ENCODE data around the gene WIPF2. TPM values are rescaled to one million over a fixed set of nuclear protein-coding genes. Genes with fewer than 3 reads are reported as not detected.

The WIPF2 gene, protein sequence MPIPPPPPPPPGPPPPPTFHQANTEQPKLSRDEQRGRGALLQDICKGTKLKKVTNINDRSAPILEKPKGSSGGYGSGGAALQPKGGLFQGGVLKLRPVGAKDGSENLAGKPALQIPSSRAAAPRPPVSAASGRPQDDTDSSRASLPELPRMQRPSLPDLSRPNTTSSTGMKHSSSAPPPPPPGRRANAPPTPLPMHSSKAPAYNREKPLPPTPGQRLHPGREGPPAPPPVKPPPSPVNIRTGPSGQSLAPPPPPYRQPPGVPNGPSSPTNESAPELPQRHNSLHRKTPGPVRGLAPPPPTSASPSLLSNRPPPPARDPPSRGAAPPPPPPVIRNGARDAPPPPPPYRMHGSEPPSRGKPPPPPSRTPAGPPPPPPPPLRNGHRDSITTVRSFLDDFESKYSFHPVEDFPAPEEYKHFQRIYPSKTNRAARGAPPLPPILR
- 4.6 TPM for total RNA-seq

GRCh38 chr17:40218740-40219593 lies at the start of gene WIPF2:
Gene WIPF2 (plus strand): TSS chr17:40219304. CDS start chr17:40256460, 37,156 bp downstream.
- peak; percentile 90 to 99 (median 98) for DNase-seq (ENCODE audit: low read depth in 2 of 3, low spot score in 2 of 3)

DNA sequence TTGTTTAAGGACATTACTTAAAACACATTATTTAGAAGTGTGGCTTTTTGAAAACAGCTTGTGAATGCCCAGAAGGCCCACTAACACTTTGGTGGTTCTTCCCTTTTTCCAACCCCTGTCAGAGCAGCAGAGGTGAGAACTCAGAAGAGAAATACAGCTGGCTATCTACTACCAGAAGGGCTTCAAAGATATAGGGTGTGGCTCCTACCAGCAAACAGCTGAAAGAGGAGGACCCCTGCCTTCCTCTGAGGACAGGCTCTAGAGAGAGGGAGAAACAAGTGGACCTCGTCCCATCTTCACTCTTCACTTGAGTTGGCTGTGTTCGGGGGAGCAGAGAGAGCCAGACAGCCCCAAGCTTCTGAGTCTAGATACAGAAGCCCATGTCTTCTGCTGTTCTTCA lies 48.8 kb upstream of the WIPF2 start:
- DNase-seq (ENCODE audit: low read depth in 2 of 3, low spot score in 2 of 3) = no peak

DNA sequence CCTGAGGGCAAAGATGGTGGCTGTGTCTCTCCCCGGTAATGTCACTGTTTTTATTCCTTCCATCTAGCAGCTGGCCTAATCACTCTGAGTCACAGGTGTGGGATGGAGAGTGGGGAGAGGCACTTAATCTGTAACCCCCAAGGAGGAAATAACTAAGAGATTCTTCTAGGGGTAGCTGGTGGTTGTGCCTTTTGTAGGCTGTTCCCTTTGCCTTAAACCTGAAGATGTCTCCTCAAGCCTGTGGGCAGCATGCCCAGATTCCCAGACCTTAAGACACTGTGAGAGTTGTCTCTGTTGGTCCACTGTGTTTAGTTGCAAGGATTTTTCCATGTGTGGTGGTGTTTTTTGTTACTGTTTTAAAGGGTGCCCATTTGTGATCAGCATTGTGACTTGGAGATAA lies 47.4 kb upstream of the WIPF2 start:
- DNase-seq (ENCODE audit: low read depth in 2 of 3, low spot score in 2 of 3) = no peak

DNA sequence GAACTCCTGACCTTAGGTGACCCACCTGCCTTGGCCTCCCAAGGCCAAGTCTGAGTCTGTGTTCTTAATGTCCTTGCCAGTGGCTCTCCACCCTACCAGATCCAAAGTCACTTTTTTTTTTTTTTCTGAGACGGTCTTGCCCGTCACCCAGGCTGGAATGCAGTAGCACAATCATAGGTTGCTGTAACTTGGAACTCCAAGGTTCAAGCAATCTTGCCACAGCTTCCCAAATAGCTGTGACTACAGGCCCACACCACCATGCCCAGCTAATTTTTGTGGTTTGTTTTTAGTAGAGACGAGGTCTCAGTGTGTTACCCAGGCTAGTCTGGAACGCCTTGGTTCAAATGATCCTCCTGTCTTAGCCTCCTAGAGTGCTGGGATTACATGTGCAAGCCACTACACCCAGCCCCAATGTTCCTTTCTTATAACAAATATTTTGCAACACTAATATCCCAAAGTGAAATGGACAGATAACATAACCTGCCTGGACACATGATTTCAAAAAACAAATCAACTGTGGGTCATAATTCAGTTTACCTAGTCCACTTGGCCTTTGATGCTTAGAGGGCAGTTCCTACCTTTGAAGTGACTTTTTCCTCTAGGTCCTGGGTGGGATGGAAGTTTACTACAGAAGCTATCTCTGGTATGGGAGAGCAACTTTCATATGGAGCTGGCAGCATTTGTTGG lies 45.9 kb upstream of the WIPF2 start:
- DNase-seq (ENCODE audit: low read depth in 2 of 3, low spot score in 2 of 3) = no peak

DNA sequence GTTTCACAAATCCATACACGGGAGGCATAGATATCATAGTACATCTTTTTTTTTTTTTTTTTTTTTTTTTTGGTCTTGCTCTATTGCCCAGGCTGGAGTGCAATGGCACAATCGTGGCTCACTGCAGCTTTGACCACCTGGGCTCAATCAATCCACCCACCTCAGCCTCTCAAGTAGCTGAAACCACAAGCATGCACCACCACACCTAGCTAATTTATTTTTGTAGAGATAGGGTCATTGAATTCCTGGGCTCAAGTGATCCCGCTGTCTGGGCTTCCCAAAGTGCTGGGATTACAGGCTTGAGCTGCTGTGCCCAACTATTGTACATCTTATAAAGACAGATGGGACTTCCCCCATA lies 45.3 kb upstream of the WIPF2 start:
- DNase-seq (ENCODE audit: low read depth in 2 of 3, low spot score in 2 of 3) = no peak

DNA sequence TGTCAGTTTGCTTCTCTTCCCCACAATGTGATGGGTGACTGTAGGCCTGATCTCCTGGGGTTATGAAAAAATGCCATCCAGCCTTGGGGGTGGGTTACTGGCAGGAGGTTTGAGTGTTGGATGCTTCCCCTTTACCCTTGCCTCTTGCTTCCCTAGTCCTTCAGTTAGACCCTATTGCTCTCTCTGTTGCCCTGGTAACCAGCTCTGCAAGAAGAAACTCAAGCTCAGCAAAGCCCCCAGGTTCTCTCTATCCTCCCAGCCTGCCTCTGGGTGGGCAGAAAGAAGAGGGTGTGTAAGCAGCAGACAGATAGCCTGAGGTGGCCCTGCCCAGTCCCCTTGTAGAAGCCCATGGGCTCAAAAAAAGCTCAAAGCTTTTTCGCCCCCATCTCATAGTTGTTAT lies 44.6 kb upstream of the WIPF2 start:
- DNase-seq (ENCODE audit: low read depth in 2 of 3, low spot score in 2 of 3) = peak in 1 of 3 donors; percentile 21

DNA sequence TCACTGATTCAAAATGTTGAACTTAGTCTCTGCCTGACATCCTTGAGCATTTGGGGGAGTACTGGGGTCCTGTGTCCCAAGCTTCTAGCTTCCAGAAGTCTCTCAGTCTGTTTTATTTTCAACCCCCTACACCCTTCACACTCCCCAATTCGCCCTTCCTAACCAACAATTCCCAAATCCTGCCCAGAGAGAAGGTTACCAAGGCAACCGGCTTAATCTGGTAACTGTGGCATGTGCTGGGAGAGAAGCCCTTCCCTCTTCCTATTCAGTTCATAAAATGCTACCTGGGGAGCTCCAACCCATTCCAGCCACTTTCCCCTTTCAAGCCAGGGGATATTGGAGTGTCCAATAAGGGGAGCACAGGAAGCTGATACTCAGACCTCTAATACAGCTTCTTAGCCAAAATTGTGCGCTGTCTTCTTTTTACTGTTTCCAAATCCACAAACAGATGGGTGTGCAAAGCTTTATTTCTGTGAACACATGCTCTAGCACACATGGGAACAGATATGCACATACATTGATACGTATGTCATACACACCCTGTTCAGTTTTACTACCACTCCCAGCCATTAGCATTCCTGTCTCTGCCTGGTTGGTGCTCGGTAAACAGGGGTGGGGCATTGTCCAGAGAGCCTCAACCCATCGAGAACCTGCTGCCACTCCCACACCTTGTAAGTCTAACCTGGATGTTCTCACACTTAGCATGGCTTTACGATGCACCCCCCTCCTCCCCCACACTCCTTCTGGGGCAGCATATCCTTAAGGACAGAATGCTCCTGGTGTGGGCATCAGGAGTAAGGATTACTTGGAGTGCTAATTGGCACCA lies 43.0 kb upstream of the WIPF2 start:
- no peak for DNase-seq (ENCODE audit: low read depth in 2 of 3, low spot score in 2 of 3)

GRCh38 chr17:40176754-40177110 lies 42.4 kb upstream of the WIPF2 start:
- no peak for DNase-seq (ENCODE audit: low read depth in 2 of 3, low spot score in 2 of 3)

DNA sequence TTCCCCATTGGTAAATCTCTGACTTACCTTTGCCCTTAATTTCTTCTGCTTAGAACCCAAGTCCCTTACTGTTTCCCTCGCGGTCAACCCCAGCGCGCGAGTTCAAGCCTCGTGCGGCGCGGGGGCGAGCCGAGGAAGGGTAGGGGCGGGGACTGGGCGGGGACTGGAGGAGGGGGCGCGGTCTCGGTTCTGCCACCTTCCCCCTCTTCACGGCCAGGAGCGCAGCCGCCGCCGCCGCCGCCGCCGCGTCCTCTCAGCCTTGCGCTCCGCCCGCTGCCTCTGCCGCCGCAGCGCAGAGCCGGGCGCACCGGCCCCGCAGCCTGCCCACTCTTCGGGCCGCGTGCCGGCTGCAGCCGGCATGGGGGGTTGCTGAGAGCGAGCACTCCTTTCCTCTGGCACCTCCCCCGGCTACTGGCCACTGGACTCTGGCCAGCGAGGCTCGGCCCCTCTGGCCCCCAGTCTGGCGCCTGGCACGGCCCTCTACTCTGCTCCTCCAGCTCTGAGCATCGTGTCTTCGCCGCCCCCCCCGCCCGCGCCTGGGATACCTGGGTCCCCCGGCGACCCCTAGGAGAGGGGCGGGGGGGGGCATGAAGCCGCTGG lies 41.7 kb upstream of the WIPF2 start, which contains the start of gene RAPGEFL1:
RAPGEFL1 (plus strand) TSS at position 196 of the 600 bp plus-strand sequence; CDS start at position 588, 392 bp downstream.
- DNase-seq (ENCODE audit: low read depth in 2 of 3, low spot score in 2 of 3) = peak; percentile 58 to 81 (median 80)

DNA sequence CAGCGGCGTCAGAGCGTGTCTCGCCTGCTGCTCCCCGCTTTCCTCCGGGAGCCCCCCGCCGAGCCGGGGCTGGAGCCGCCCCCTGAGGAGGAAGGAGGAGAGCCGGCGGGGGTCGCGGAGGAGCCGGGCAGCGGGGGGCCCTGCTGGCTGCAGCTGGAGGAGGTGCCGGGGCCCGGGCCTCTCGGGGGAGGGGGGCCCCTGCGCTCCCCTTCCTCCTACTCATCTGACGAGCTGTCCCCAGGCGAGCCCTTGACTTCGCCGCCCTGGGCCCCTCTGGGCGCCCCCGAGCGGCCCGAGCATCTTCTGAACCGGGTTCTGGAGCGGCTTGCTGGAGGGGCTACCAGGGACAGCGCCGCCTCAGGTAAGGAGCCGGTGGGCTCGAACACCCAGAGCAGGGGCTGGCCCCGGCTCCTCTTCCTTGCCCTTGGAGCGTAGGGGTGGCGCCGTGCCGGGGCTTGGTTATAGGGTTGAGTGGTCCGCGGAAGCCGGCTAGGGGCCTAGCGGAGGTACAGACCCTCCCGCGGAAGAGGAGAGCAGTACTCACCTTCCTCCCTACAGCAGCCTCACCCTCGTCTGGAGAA lies 41.0 kb upstream of the WIPF2 start:
- no peak for DNase-seq (ENCODE audit: low read depth in 2 of 3, low spot score in 2 of 3)

DNA sequence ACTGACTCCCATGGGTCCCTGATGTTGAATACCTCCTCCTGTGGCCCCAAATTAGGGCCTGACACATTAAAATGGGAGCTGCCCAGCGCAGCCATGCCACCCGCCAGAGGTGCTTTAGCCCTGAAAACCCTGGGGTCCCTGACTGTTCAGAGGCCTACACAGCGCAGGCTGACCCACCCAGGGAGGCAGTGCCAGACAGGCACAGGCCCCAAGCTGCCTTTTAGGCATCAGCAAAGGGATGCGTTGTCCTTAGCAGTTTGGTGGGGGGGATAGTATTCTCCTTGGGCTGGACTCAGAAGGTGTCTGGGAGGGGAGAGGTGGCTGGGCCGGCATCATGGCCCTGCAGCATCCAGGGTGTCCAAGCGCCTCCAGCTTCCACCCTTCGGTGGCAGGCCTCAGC lies 40.4 kb upstream of the WIPF2 start:
- DNase-seq (ENCODE audit: low read depth in 2 of 3, low spot score in 2 of 3) = no peak

GRCh38 chr17:40179923-40180659 lies 39.0 kb upstream of the WIPF2 start:
- no peak for DNase-seq (ENCODE audit: low read depth in 2 of 3, low spot score in 2 of 3)

DNA sequence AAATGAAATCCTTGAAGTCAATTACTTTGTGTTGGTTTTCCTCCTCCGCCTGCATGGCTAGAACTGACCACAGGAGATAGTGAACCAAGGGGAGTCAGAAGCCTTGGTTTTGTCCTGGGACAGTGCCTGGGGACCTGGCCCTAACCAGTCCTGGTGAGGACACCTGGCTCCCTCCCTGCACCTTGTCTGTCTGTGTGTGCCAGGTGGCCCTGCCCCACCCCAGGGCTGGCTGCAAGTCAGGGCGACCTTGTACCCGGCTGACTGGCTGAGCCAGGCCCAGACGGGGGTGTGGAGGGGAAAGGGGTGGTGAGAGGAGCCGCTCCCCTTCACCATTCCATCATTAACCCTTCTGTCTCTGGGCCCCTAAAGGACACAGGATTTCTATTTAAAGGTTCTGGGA lies 38.4 kb upstream of the WIPF2 start:
- DNase-seq (ENCODE audit: low read depth in 2 of 3, low spot score in 2 of 3) = no peak

DNA sequence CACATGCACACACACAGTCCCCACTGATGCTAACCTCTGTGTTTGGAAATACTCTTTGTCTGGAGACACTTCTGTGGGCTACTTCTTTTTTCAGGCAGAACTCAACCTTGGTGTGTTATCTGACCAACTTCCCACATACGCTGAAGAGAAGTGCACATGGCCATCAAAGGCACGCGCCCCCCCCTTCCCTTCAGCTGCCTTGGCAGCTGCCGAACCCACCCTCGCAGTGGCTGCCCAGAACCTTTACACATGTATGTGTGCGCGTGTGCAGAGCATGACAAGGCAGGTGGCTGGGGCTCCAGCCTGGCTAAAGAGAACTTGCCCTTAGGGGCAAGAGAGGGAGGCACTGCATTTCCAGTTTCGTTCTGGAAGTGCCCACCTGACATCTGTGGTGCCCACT lies 37.9 kb upstream of the WIPF2 start:
- DNase-seq (ENCODE audit: low read depth in 2 of 3, low spot score in 2 of 3) = no peak

- DNase-seq (ENCODE audit: low read depth in 2 of 3, low spot score in 2 of 3) = no peak
Measured at GRCh38 chr17:40182606-40183005, 36.5 kb upstream of the WIPF2 start.

DNA sequence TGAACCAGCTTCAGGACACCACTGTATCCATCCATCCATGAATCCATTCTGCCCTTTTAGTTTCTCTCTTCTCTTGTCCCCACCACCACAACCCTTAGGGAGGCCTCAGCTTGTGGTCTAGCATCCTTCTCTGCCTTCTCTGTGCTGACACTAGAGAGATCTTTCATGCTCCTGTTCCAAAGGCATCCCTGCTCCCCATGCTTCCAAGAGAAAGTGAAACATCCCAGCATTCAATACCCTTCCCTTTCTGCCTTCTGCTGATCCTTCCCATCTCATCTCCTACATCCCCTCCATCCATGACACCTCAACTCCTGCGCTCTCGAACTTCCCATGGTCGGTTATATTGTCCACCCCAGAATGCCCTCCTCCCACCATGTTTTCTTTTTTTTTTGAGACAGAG lies 31.9 kb upstream of the WIPF2 start:
- DNase-seq (ENCODE audit: low read depth in 2 of 3, low spot score in 2 of 3) = no peak

GRCh38 chr17:40188694-40189093 lies 30.4 kb upstream of the WIPF2 start:
- no peak for DNase-seq (ENCODE audit: low read depth in 2 of 3, low spot score in 2 of 3)

- peak in 1 of 3 donors; percentile 58 for DNase-seq (ENCODE audit: low read depth in 2 of 3, low spot score in 2 of 3)
Measured at GRCh38 chr17:40190197-40191021, 28.7 kb upstream of the WIPF2 start.
